Measurements from ENCODE around the gene LYZL1.

- TF ChIP-seq CTCF (IDR thresholded peaks at IDR 0.05; ENCODE audit: insufficient read depth, low read length) (no peak), SPI1 (IDR thresholded peaks at IDR 0.05; ENCODE audit: borderline replicate concordance, low read depth) (no peak), POLR2AphosphoS5 (IDR thresholded peaks at IDR 0.05; ENCODE audit: low read depth) (no peak), REST (IDR thresholded peaks at IDR 0.05; ENCODE audit: insufficient replicate concordance, low read depth) (no peak)
These were observed 47.7 kb upstream of the LYZL1 start for GRCh38 chr10:29240986-29241660.

Data from HL-60 (cell line).